Fibroblast of the conjunctiva (primary cell): ENCODE measurements around the gene RNF123.
A peak's percentile ranks its signal among the peaks of the same experiment; 100 is the strongest.
"Not testable (repeated sequence)": the region's sequence is repeated elsewhere in the genome, so short reads cannot be mapped to it uniquely, and the experiment has no call there.

Experiments used
- DNase-seq: peaks from one replicate; pipeline ENCODE4 v3.0.0-alpha.2; 2010; ENCODE audit warnings: low read depth

The RNF123 gene

GRCh38 chr3:49720855-49721595, 31.7 kb downstream of the RNF123 start:
- no peak for DNase-seq

- DNase-seq, result no peak
Observed at GRCh38 chr3:49721596-49721895, 32.2 kb downstream of the RNF123 start.

- DNase-seq, result no peak
Observed at GRCh38 chr3:49721896-49722781, 32.8 kb downstream of the RNF123 start.

- no peak for DNase-seq
Observed at GRCh38 chr3:49722896-49723295, 33.5 kb downstream of the RNF123 start.

GRCh38 chr3:49723296-49723627, 33.9 kb downstream of the RNF123 start:
- no peak for DNase-seq

GRCh38 chr3:49723628-49724551, 34.5 kb downstream of the RNF123 start, which contains the start of gene GMPPB:
Gene GMPPB, minus strand, starts transcription at chr3:49723951. Its CDS starts 225 bp downstream, at chr3:49723726.
- DNase-seq, result peak; percentile 94

- DNase-seq, result no peak
Observed at GRCh38 chr3:49724586-49724985, 35.2 kb downstream of the RNF123 start.

- DNase-seq, result no peak
Observed at GRCh38 chr3:49725906-49726681, 36.7 kb downstream of the RNF123 start.

- no peak for DNase-seq
Observed at GRCh38 chr3:49727154-49727923, 38.0 kb downstream of the RNF123 start.

- DNase-seq, result no peak
Observed at GRCh38 chr3:49727924-49728361, 38.6 kb downstream of the RNF123 start.

- no peak for DNase-seq
Observed at GRCh38 chr3:49729966-49730609, 40.7 kb downstream of the RNF123 start.

GRCh38 chr3:49732597-49732996, 43.2 kb downstream of the RNF123 start:
- DNase-seq, result no peak

GRCh38 chr3:49733551-49733950, 44.2 kb downstream of the RNF123 start:
- no peak for DNase-seq

GRCh38 chr3:49734752-49735151, 45.4 kb downstream of the RNF123 start:
- no peak for DNase-seq

- DNase-seq, result no peak
Observed at GRCh38 chr3:49738067-49738713, 48.8 kb downstream of the RNF123 start.

GRCh38 chr3:49740427-49740826, 51.1 kb downstream of the RNF123 start:
- no peak for DNase-seq

- no peak for DNase-seq
Observed at GRCh38 chr3:49745986-49746385, 56.6 kb downstream of the RNF123 start.

- DNase-seq, result no peak
Observed at GRCh38 chr3:49747792-49748480, 58.6 kb downstream of the RNF123 start.

- not testable (repeated sequence) for DNase-seq
Observed at GRCh38 chr3:49748874-49749273, 59.5 kb downstream of the RNF123 start.
